ENCODE data around the gene SLC4A7. TPM values are rescaled to one million over a fixed set of nuclear protein-coding genes. Genes with fewer than 3 reads are reported as not detected.
"Not testable (repeated sequence)": the region's sequence is repeated elsewhere in the genome, so short reads cannot be mapped to it uniquely, and the experiment has no call there.

The SLC4A7 gene
- total and polyA plus RNA-seq, 4 donors, result 3.3 to 87.1 (median 11.9) TPM

DNA sequence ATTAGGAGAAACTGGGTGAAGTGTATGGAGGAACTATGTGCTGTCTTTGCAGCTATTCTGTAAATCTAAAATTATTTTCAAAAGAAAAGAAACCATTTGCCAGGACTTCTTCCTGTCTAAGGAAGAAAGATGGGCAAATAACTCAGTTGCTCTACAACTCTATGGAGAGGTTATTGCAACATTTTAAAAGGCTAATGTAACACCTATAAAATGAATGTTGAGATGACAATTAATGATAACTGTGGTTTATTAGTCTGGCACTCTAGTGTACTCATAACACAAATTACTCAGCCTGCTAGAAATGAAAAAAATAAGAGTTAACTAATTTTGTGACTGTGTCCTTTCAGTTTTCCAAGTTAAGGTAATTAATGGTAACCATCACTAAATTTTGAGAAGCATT, 32.3 kb downstream of the SLC4A7 start:
- Histone ChIP-seq H3K4me3 (no peak overlapping the region), H3K9ac (ENCODE audit: insufficient read depth in 1 of 2, low read length in 2 of 2) (no peak overlapping the region), H3K4me1 (ENCODE audit: control insufficient read depth in 5 of 5, insufficient read depth in 5 of 5, low read length in 5 of 5) (no peaks in the 10 kb centered on the region), H3K27me3 (ENCODE audit: control insufficient read depth in 3 of 3, insufficient read depth in 3 of 3, low read length in 2 of 3) (no peaks in the 10 kb centered on the region), H3K36me3 (ENCODE audit: control insufficient read depth in 4 of 4, insufficient read depth in 4 of 4, low read length in 4 of 4) (peaks cover 0 to 1% (median 0%) of the 10 kb centered on the region in 4 donors), H3K27ac (ENCODE audit: low read depth in 1 of 2, low read length in 1 of 2) (no peak overlapping the region), H3K9me3 (ENCODE audit: control insufficient read depth in 4 of 4, insufficient read depth in 3 of 4, low read length in 3 of 4) (no peaks in the 10 kb centered on the region)
- no peak for ATAC-seq (ENCODE audit: insufficient read depth, low FRiP score)
- TF ChIP-seq, protein P1, sequence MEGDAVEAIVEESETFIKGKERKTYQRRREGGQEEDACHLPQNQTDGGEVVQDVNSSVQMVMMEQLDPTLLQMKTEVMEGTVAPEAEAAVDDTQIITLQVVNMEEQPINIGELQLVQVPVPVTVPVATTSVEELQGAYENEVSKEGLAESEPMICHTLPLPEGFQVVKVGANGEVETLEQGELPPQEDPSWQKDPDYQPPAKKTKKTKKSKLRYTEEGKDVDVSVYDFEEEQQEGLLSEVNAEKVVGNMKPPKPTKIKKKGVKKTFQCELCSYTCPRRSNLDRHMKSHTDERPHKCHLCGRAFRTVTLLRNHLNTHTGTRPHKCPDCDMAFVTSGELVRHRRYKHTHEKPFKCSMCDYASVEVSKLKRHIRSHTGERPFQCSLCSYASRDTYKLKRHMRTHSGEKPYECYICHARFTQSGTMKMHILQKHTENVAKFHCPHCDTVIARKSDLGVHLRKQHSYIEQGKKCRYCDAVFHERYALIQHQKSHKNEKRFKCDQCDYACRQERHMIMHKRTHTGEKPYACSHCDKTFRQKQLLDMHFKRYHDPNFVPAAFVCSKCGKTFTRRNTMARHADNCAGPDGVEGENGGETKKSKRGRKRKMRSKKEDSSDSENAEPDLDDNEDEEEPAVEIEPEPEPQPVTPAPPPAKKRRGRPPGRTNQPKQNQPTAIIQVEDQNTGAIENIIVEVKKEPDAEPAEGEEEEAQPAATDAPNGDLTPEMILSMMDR (IDR thresholded peaks at IDR 0.05; ENCODE audit: control extremely low read depth, extremely low read depth), result no peak
- no peak for DNase-seq

DNA sequence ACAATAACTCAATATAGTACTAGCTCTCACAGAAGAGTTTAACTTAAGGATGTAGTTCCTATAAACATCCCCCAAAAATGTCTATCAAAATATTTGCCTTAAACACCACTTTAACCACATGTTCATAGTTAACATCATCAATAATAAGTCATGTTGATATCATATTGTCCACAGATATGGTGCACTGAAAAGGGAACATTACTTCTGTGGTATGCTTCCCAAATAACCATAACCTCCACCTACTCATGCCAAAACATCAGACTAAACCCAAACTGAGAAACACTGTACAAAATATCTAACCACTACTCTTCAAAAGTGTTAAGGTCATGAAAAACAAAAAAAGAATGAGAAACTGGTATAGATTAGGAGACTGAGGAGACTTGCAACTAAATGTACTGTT, 32.9 kb downstream of the SLC4A7 start:
- Histone ChIP-seq H3K9ac (ENCODE audit: insufficient read depth in 1 of 2, low read length in 2 of 2) (no peak overlapping the region), H3K27ac (ENCODE audit: low read depth in 1 of 2, low read length in 1 of 2) (no peak overlapping the region), H3K4me3 (no peak overlapping the region), H3K27me3 (ENCODE audit: control insufficient read depth in 3 of 3, insufficient read depth in 3 of 3, low read length in 2 of 3) (no peaks in the 10 kb centered on the region), H3K36me3 (ENCODE audit: control insufficient read depth in 4 of 4, insufficient read depth in 4 of 4, low read length in 4 of 4) (peaks cover 0 to 1% (median 0%) of the 10 kb centered on the region in 4 donors), H3K4me1 (ENCODE audit: control insufficient read depth in 5 of 5, insufficient read depth in 5 of 5, low read length in 5 of 5) (no peaks in the 10 kb centered on the region), H3K9me3 (ENCODE audit: control insufficient read depth in 4 of 4, insufficient read depth in 3 of 4, low read length in 3 of 4) (no peaks in the 10 kb centered on the region)
- no peak for DNase-seq
- no peak for ATAC-seq (ENCODE audit: insufficient read depth, low FRiP score)
- TF ChIP-seq, protein P1 (IDR thresholded peaks at IDR 0.05; ENCODE audit: control extremely low read depth, extremely low read depth), result no peak

DNA sequence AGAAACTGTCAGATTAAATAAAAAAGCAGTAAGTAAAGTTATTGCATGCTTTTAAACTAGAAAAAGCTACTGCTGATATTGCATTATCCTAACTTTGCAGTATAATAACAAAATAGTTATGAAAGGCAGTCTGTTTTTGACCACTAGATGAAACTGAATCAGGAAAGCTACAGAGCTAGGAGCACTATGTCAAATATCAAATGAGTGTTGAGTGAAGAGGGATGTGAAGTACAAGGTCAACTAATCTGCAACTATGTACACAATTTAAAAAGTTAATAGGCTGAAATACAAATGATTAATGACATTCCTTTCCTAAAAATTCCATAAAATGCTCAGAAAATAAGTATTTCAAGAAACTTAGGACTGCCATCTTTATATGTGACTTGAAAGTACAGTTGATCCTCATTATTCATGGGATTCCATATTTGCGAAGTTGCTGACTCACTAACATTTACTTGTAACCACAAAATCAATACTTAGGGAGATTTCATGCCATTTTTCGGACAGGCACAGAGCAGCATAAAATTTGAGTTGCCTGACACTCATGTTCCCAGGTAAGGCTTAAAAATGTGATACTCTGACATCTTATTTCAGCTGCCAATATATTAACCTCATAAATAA, 34.5 kb downstream of the SLC4A7 start:
- no peaks in the 10 kb centered on the region for H3K4me1 ChIP-seq (ENCODE audit: control insufficient read depth in 5 of 5, insufficient read depth in 5 of 5, low read length in 5 of 5)
- 79 to 90% methylated on average over 2 of the region's 2 CpGs for WGBS, 2 donors
- no peak for ATAC-seq (ENCODE audit: insufficient read depth, low FRiP score)
- H3K36me3 ChIP-seq (ENCODE audit: control insufficient read depth in 4 of 4, insufficient read depth in 4 of 4, low read length in 4 of 4), result peaks cover 0 to 1% (median 0%) of the 10 kb centered on the region in 4 donors
- H3K27me3 ChIP-seq (ENCODE audit: control insufficient read depth in 3 of 3, insufficient read depth in 3 of 3, low read length in 2 of 3), result no peaks in the 10 kb centered on the region
- no peak overlapping the region for H3K4me3 ChIP-seq
- H3K27ac ChIP-seq (ENCODE audit: low read depth in 1 of 2, low read length in 1 of 2), result no peak overlapping the region
- H3K9ac ChIP-seq (ENCODE audit: insufficient read depth in 1 of 2, low read length in 2 of 2), result no peak overlapping the region
- no peaks in the 10 kb centered on the region for H3K9me3 ChIP-seq (ENCODE audit: control insufficient read depth in 4 of 4, insufficient read depth in 3 of 4, low read length in 3 of 4)
- DNase-seq, result no peak
- TF ChIP-seq, protein P1 (IDR thresholded peaks at IDR 0.05; ENCODE audit: control extremely low read depth, extremely low read depth), result no peak

DNA sequence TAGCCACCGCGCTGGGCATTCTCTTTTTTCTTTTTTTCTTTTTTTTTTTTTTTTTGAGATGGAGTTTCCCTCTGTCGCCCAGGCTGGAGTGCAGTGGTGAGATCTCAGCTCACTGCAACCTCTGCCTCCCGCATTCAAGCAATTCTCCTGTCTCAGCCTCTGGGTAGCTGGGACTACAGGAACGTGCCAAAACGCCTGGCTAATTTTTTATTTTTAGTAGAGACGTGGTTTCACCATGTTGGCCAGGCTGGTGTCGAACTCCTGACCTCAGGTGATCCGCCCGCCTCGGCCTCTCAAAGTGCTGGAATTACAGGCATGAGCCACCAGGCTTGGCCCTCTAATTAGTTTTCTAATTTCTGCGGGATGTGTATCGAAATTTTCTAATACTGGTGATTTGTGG, 41.2 kb downstream of the SLC4A7 start:
- peaks cover 2 to 15% (median 7%) of the 10 kb centered on the region in 4 donors for H3K36me3 ChIP-seq (ENCODE audit: control insufficient read depth in 4 of 4, insufficient read depth in 4 of 4, low read length in 4 of 4)
- not testable (repeated sequence) for H3K27me3 ChIP-seq (ENCODE audit: control insufficient read depth in 3 of 3, insufficient read depth in 3 of 3, low read length in 2 of 3); H3K9me3 ChIP-seq (ENCODE audit: control insufficient read depth in 4 of 4, insufficient read depth in 3 of 4, low read length in 3 of 4); H3K4me3 ChIP-seq; H3K9ac ChIP-seq (ENCODE audit: insufficient read depth in 1 of 2, low read length in 2 of 2); ATAC-seq (ENCODE audit: insufficient read depth, low FRiP score); DNase-seq; H3K4me1 ChIP-seq (ENCODE audit: control insufficient read depth in 5 of 5, insufficient read depth in 5 of 5, low read length in 5 of 5); H3K27ac ChIP-seq (ENCODE audit: low read depth in 1 of 2, low read length in 1 of 2)
- 97% methylated on average over 13 of the region's 13 CpGs for WGBS, 2 donors

DNA sequence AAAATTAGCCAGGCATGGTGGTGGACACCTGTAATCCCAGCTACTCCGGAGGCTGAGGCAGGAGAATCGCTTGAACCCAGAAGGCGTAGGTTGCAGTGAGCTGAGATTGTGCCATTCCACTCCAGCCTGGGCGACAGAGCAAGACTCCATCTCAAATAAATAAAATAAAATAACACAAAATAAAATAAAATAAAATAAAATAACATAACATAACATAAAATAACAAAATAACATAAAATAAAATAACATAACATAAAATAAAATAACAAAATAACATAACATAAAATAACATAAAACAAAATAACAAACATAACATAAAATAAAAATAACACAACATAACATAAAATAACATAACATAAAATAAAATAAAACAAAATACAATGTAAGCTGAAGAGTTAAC, 45.8 kb downstream of the SLC4A7 start:
- H3K4me1 ChIP-seq (ENCODE audit: control insufficient read depth in 5 of 5, insufficient read depth in 5 of 5, low read length in 5 of 5); H3K27ac ChIP-seq (ENCODE audit: low read depth in 1 of 2, low read length in 1 of 2); DNase-seq; H3K9ac ChIP-seq (ENCODE audit: insufficient read depth in 1 of 2, low read length in 2 of 2); H3K27me3 ChIP-seq (ENCODE audit: control insufficient read depth in 3 of 3, insufficient read depth in 3 of 3, low read length in 2 of 3); ATAC-seq (ENCODE audit: insufficient read depth, low FRiP score); H3K9me3 ChIP-seq (ENCODE audit: control insufficient read depth in 4 of 4, insufficient read depth in 3 of 4, low read length in 3 of 4); H3K4me3 ChIP-seq: not testable (repeated sequence)
- WGBS, 2 donors, result 97 to 98% methylated on average over 4 of the region's 4 CpGs
- H3K36me3 ChIP-seq (ENCODE audit: control insufficient read depth in 4 of 4, insufficient read depth in 4 of 4, low read length in 4 of 4), result peaks cover 2 to 18% (median 11%) of the 10 kb centered on the region in 4 donors

Measured in lung (tissue), 12 donors.